Gastrocnemius medialis (tissue), 4 donors: ENCODE measurements around the gene MYO6.

Experiments
- CTCF ChIP-seq, 5 experiments: fragments of 450-650 bp in 3 of 5; fragments of 200-600 bp in 2 of 5; sonication (generic) in 2 of 5; IDR thresholded peaks in 4 of 5; conservative IDR thresholded peaks in 1 of 5; 1 replicate in 4 of 5; 2 replicates in 1 of 5; pipeline ENCODE4 v1.5.1; 2016 to 2019; ENCODE audit warnings: antibody characterized with exemption in 5 of 5, mild to moderate bottlenecking in 3 of 5, moderate library complexity in 3 of 5
- POLR2A ChIP-seq, 2 donors: fragments of 450-650 bp; IDR thresholded peaks; one replicate each; pipeline ENCODE4 v1.6.1; 2017; ENCODE audit warnings: antibody characterized with exemption in 2 of 2, mild to moderate bottlenecking in 2 of 2, moderate library complexity in 2 of 2

GRCh38 chr6:75935473-75935793 lies 186.4 kb downstream of the MYO6 start:
- no peak for TF ChIP-seq POLR2A (IDR thresholded peaks at IDR 0.05)
- TF ChIP-seq CTCF (IDR thresholded peaks at IDR 0.05 in 4 of 5, conservative IDR thresholded peaks at IDR 0.05 in 1 of 5): no peak
